ENCODE data around the gene ERH.
A peak's percentile ranks its signal among the peaks of the same experiment; 100 is the strongest.
"Not testable (repeated sequence)": the region's sequence is repeated elsewhere in the genome, so short reads cannot be mapped to it uniquely, and the experiment has no call there.

ERH gene

DNA sequence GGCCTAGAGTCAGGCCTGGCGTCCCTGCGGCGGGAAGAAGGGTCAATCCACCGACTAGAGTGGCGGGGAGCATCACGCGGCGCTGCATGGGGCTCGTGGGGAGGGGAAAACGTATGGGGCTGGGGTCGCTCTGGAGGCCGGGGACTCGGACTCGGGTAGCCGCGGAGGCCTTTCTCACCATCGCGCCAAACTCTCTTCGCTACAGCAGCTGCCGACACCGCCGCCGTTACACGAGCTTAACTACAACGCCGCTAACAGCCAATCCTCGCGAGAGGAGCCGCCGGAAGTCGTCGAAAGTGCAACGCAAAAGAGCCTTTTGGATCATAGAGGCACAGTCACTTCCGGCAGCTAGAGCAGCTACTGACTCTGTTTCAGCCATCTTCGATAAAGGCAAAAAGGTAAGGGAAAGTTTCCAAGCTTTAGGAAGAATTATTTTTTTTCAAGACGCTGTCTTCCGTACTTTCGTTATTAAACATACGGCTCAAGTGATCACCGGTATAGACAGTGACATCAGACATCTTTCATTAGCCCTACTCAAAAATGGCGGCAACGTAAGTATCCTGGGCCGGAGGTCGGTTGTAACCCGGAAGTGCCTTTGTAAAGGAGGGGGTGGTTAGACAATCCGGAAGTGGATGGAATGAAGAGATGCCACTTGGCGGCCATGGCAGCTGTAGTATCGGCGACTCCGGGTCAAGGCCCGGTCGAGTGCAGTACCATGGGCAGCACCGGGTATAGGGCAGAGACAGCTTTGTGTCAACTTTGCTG, at the start of gene ERH, which contains the start of gene SLC39A9:
Gene ERH, minus strand, starts transcription at position 247 of the 765 bp plus-strand sequence. Its CDS starts 66 bp downstream, at position 181.
Gene SLC39A9, plus strand, starts transcription at position 640 of the 765 bp plus-strand sequence. CDS start 678 bp downstream, outside the sequence.
- peak; percentile 88 to 90 for ATAC-seq

DNA sequence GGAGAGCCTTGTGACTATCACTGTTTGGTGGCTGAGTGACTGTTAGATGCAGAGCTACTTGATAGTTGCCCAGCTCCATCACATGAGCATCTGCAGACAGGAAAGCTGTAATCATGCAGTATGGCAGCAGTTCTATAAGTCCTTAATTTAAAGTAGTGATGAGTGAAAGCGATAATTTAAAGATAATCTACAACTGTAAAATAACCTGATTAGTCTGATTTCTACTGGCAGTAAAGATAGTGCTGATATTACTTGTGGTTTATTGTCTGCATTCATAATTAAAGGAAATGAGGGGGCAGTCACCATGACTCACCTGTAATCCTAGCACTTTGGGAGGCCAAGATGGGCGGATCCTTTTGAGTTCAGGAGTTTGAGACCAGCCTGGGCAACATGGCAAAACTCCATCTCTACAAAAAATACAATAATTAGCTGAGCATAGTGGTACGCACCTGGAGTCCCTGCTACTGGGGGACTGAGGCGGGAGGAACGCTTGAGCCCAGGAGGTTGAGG, 45.3 kb upstream of the ERH start:
- no peak for ATAC-seq

DNA sequence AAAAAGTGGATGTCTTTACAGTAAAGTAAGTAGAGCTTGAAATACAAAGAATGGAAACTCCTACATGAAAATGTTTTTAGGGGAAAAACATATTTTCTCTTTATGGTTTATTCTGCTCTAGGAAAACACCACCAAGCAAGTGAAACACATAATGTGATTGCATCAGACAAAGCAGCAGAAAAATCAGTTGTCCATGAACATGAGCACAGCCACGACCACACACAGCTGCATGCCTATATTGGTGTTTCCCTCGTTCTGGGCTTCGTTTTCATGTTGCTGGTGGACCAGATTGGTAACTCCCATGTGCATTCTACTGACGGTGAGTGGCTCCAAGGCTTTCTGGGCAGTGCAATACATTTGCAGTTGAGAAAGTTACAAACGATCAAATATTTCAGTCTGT, 43.8 kb upstream of the ERH start:
- ATAC-seq: peak in 1 of 2 donors; percentile 17

DNA sequence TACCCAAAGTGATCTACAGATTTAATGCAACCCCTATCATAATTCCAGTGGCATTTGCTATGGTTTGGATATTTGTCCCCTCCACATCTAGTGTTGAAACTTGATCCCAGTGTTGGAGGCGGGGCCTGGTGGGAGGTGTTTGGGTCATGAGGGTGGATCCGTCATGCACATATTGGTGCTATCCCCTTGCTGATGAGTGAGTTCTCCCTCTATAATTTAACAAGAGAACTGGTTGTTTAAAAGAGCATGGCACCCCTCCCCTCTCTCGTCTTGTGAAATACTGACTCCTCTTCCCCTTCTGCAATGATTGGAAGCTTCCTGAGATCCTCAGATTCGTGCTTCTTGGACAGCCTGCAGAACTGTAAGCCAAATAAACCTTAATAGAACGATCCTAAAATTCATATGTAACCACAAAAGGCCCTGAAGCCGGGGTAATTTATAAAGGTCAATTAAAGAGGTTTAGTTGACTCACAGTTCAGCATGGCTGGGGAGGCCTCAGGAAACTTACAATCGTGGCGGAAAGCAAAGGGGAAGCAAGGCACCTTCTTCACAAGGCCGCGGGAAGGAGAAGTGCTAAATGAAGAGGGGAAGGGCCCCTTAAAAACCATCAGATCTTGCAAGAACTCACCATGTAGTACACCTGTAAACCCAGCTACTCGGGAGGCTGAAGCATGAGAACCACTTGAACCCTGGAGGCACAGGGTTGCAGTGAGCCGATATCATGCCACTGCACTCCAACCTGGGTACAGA, 41.6 kb upstream of the ERH start:
- no peak for ATAC-seq

DNA sequence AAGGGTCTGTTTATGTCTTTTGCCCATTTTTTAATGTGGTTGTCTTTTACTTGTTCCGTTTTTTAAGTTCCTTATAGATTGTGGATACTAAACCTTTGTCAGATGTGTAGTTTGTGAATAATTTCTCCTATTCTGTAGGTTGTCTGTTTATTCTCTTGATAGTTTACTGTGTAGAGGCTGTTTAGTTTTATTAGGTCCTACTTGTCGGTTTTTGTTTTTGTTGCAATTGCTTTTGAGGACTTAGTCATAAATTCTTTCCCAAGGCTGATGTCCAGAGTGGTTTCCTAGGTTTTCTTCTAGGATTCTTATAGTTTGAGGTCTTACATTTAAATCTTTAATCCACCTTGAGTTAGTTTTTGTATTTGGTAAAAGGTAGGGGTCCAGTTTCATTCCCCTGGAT, 34.3 kb upstream of the ERH start:
- no peak for ATAC-seq

DNA sequence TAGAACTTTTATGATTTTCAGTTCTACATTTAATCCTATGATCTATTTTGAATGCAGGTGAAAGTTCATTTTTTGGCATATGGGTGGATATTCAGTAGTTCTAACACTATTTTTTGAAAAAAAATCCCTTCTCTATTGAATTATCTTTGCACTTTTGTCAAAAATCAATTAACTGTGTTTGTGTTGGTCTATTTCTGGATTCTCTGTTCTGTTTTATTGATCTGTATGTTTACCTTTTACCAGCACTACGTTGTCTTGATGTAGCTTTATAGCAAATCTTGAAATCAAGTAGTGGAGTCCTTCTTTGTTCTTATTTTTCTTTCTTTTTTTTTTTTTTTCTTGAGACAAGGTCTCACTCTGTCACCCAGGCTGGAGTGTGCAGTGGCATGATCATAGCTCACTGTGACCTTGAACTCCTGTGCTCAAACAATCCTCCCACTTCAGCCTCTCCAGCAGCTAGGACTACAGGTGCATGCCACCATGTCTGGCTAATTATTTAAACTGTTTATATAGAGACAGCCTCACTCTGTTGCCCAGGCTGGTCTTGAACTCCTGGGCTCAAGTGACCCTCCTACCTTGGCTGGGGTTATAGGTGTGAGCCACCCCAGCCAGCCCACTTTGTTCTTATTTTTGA, 32.3 kb upstream of the ERH start:
- no peak for ATAC-seq

DNA sequence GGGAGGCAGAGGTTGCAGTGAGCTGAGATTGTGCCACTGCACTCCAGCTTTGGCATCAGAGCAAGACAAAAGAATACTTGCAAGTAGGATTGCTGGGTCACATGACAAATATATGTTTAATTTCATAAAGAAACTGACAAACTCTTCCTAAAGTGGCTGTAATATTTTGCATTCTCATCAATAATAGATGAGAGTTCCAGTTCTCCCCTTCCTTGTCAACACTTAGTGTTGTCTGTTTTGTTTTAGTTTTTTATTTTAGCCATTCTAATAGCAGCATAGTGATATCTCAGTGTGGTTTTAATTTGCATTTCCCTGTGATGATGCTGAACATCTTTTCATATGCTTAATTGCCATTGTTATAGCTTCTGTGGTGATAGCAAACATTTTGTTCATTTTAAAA, 31.5 kb upstream of the ERH start:
- ATAC-seq: no peak

DNA sequence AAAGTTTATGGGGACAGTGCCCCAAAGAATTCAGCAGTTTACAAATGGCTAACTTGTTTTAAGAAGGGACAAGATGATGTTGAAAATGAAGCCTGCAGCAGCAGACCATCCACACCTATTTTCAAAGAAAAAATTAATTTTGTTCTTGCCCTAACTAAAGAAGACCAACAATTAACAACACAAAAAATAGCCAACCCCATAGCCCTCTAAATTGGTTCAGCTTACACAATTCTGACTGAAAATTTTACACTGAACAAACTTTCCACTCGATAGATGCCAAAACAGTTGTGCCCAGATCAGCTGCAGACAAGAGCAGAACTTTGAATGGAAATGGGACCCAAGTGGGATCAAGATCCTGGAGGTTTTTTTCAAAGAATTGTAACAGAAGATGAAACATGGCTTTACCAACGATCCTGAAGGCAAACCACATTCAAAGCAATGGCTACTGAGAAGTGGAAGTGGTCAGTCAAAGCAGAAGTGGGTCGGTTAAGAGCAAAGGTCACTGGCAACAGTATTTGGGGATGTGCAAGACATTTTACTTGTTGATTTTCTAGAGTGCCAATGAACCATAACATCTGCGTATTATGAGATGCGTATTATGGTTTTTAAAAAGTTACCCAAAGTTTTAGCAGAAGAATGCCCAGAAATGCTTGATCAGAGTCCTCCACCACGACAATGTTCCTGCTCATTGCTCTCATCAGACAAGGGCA, 30.3 kb upstream of the ERH start:
- ATAC-seq: no peak

DNA sequence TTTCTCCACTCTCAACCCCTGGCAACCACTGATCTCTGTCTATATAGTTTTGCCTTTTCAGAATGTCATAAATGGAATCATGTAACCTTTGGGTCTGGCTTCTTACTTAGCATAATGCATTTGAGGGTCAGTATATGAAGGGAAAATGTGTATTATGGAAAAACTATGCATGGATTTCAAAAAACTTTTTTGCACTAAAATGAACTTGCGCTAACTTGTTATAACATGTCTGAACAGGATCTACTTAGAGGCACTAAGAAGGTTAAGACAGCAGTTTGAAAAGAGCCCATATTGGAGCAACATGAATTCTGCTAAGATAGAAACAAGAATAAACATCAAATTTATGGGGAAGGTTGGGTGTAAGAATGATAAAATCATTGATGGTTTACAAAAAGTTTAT, 29.5 kb upstream of the ERH start:
- ATAC-seq: no peak

DNA sequence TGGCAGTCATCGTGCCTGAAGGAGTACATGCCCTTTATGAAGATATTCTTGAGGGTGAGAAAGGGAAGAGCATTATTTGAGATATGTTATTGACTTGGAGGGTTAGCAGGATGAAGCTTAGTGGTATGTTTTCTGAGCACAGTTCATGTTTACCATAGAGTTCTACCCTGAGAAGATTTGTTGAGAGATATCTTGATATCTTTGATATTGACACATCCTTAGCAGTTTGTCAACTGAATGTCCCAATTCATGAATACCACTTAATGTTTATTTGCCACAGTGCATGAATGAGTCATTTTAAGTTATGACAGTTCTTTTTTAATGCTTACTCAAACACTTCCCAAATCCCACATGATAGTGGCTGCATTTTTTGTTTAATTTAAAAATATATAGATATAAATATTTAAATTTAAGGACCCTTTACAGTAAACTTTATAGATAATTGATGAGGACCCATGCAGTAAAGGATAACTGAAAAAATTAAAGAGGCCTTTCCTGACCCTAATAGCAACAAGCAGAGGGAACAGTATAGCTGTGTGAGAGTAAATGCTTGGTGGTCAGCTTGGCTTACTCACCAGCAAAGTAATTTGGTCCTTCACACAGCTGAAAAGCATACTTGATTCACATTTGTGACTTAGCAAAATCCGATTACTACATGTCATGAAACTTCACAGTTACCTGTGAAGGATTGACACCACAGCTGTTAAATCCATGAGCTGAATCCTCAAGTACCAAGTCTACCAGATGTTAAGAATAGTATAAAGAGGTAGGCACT, 26.2 kb upstream of the ERH start:
- no peak for ATAC-seq

DNA sequence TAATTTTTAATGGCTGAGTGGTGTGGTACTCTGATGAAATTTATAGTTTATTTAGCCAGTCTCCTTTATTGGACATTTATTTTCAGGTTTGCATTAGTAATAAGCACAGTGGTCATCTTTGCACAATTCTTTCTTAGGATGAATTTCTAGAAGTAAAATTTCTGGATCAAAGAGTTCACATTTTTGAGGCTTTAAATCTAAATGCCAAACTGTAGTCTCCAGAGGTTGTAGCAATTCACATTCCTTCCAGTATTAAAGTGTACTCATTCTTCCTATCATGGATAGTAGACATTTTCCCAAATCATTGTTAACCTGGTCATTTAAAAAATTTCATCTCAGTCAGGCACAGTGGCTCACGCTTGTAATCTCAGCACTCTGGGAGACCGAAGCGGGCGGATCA, 25.2 kb upstream of the ERH start:
- ATAC-seq: no peak

DNA sequence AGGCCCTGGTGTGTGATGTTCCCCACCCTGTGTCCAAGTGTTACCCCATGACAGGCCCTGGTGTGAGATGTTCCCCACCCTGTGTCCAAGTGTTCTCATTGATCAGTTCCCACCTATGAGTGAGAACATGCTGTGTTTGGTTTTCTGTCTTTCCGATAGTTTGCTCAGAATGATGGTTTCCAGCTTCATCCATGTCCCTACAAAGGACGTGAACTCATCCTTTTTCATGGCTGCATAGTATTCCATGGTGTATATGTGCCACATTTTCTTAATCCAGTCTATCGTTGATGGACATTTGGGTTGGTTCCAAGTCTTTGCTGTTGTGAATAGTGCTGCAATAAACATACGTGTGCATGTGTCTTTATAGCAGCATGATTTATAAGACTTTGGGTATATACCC, 18.0 kb upstream of the ERH start:
- not testable (repeated sequence) for ATAC-seq

DNA sequence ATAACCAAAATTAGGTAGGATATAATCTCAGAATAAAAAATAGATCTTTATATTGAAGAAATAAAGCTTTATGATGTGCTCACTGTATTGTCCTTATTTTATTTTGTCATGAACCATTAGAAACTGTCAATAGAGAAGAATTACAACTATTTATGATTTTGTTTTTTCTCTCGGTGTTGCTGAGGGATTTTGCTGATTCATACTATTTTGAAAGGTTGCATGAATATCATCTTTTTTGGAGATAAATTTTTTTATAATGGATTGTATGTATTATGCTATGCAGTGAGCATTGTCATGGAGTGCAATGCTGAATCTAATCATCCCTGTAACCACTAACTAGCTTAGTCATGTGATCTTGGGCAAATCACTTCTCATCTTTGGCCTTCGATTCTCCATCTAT, 15.4 kb upstream of the ERH start:
- no peak for ATAC-seq

DNA sequence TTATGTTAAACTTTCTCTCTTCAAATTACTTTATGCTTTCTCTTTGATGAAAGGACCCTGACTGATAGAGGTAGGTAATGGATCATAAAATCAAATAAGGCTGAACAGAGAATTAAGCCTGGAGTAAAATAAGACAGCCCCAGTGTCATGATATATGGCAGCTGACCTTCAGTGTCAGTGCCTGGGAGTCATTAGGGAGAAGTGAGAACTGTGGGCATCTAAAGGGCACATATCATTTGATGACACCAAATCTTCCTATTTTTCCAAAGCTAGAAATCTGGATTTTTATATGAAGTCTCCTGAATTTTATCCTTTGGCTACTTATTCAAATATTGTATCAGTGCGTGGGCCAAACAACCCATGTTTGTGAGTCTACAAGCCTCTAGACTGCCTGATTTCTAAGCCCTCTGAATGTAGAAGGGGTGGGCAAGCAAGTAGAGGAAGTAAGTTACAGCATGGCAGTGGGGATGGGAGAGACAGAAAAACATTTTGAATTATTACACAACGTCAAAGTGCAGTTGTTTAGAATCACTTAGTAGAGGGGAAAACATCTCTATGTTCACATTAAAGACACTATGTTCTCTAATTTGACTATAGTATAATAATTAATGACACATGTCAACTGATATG, 10.3 kb upstream of the ERH start:
- no peak for ATAC-seq

DNA sequence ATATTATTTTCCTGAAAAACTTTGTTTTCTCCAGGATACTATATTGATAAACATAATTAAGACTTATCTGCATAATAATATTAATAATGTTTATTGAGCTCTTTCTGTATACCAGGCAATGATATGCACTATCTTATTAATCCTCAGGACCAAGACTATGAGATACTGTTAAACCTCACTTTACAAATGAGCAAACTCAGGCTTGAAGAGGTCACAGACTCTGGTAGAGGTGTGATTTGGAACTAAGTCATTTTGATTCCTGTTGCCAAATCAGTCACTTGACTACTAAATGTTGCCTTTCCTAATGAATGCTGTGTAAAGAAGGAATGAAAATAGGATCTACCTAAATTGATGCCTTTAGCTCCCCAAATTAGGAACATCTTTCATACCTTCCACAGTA, 7.7 kb upstream of the ERH start:
- ATAC-seq: no peak

DNA sequence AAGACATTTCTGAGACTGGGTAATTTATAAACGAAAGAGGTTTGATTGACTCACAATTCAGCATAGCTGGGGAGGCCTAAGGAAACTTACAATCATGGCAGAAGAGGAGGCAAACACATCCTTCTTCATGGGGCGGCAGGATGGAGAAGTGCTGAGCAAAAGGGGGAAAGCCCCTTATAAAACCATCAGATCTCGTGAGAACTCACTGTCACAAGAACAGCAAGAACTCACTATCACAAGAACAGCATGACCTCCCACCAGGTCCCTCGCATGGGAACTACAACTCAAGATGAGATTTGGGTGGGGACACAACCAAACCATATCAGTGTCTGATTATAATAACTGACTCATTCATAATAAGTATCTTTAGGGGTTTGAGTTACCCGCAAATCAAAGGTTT, 6.8 kb upstream of the ERH start:
- no peak for ATAC-seq

DNA sequence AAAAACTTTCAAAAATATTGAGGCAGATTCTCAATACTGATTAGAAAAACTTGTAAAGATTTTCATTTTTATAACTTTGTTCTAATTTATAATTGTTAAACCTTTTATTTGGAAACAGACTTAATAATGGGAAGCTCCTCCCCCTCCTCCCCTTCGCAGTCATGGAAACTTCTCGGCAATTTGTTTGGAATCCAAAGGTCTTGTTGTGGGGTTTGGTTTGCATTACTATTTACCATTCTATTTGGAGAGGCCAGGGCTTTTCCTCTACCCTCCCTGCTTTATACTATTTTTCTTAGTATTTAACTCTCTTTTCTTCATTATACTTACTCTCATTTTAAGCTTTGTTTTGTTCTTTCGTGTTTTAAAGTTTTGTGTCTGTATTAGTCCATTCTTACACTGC, 6.4 kb upstream of the ERH start:
- no peak for ATAC-seq

DNA sequence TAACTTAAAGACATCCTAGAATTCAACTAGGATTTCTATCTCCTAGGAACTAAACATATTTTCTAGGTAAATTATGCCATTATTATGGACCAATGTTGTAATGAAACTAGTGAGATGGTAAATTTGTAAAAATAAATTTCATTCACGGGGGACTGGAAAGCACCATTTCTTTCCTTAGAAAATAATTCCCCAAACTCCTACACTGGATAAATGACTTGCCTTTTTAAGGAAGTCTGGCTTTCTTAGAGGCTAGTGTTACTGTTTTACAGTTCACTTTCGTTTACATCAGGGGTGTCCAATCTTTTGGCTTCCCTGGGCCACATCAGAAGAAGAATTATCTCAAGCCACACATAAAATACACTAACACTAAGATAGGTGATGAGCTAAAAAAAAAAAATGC, 3.7 kb upstream of the ERH start:
- ATAC-seq: no peak

DNA sequence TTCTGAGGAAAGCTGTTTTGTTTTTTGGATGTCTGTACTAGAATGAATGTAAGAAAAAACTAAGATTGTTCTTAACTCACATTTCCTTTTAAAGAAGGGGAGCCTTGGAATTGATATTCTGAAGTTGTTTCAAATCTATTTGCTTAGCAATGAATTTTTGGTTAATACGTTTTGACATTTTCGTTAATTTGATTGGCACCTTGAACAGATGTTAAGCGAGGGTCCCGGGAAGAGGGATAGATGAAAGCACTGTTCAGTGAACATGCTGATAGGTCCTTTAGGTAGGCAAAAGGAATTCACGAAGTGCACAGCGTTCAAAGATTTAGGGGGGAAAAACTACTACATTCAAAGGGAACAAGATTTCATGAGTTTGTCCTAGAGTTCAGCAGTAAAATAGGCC, 2.1 kb upstream of the ERH start:
- no peak for ATAC-seq

DNA sequence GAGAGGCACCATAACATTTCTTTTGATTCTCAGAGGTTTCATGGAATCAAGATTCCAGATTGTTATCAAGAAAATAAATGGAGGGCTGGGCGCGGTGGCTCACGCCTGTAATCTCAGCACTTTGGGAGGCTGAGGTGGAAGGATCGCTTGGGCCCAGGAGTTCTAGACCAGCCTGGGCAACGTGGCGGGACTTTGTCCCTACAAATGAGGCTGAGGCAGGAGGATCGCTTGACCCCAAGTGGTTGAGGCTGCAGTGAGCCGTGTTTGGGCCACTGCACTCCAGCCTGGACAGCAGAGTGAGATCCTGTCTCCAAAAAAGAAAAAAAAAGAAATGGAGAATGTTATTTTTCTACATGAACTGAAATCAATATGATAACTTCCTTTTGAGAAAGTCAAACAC, 1.7 kb upstream of the ERH start:
- no peak for ATAC-seq

DNA sequence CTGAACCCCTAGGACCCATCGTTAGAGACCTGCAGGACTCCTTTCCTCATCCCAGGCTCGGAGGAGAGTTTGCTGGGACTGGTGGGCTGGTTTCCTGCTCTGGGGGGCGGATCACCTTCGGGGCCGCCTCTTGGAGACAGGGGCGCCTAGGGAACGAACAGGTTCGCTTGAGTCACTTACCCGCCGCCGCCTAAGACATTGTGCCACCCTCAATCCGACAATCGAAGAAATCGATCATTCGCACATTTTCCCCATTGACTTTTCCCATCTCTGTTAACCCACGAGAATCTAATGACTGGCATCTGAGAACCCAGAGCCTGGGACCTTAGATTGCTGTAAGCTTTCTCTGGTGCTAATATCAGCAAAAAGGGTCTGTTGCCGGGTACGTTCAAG, 715 bp upstream of the ERH start:
- peak; percentile 5 to 10 for ATAC-seq

DNA sequence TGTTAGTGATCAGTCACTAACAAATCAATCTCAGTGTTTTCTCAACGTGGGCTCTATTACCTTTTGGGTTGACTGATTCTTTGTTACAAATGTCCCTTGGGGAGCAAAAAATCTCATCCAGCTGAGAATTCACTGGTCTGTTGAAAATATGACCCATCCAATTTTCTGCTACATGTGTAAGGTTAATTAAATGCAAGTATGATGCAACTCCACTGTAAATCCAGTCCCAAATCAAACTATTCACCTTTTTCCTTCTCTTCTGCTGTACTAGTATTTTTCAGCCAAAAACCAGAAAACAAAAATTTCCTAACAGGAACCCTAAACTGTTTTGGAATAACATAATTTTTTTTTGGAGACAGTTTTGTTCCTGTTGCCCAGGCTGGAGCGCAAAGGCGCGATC, 2.2 kb downstream of the ERH start:
- no peak for ATAC-seq
